Caco-2 (cell line): ENCODE results near the gene TMEM101. TPM values are rescaled to one million over a fixed set of nuclear protein-coding genes. Genes with fewer than 3 reads are reported as not detected.

Source experiments
- BruUV-seq: library from RNA; stranded (reverse); fragments of 400-500 nt; replicated peaks from 2 replicates; lab custom pipeline; 2021; lab: Mats Ljungman, UMichigan
- CTCF ChIA-PET: fragments of 300-600 bp; sonication (Branson Sonifier 250); formaldehyde crosslinking; loops from one replicate; lab custom pipeline; 2022; ENCODE audit warnings: antibody characterized with exemption; lab: Charles Lee
- POLR2A ChIA-PET: fragments of 300-600 bp; sonication (Branson Sonifier 250); formaldehyde crosslinking; loops from one replicate; lab custom pipeline; 2022; ENCODE audit warnings: antibody characterized with exemption; lab: Charles Lee
- DNase-seq, 2 experiments: peaks; one replicate each; pipeline versions ENCODE4 v3.0.0 to v3.0.0-alpha.2; 2020 to 2022
- H3K27me3 ChIP-seq: replicated peaks from 2 replicates; pipeline ENCODE4 v1.6.0; 2011; ENCODE audit warnings: low read length; ENCODE audit not compliant: control insufficient read depth, insufficient read depth
- H3K36me3 ChIP-seq: 2 replicates; pipeline ENCODE4 v1.5.1; 2011; ENCODE audit warnings: low read length; ENCODE audit not compliant: control insufficient read depth, insufficient read depth
- H3K4me1 ChIP-seq: fragments of 250-450 bp; sonication (Bioruptor Pico); 2 replicates; pipeline ENCODE4 v1.5.1; 2020; ENCODE audit warnings: mild to moderate bottlenecking
- H3K4me3 ChIP-seq: 2 replicates; pipeline ENCODE4 v1.5.1; 2011; ENCODE audit warnings: low read depth, mild to moderate bottlenecking, control low read depth, low read length
- H3K9me3 ChIP-seq: fragments of 250-450 bp; sonication (Bioruptor Pico); 2 replicates; pipeline ENCODE4 v1.5.1; 2020; ENCODE audit warnings: mild to moderate bottlenecking, moderate library complexity
- H3K27ac Mint-ChIP-seq: one replicate; pipeline ENCODE4 v1.8.0; 2022; ENCODE audit warnings: mixed read lengths; ENCODE audit not compliant: unreplicated experiment
- H3K27me3 Mint-ChIP-seq: one replicate; pipeline ENCODE4 v1.8.0; 2022; ENCODE audit warnings: mixed read lengths; ENCODE audit not compliant: insufficient read depth, unreplicated experiment
- H3K36me3 Mint-ChIP-seq: one replicate; pipeline ENCODE4 v1.8.0; 2022; ENCODE audit warnings: mild to moderate bottlenecking, mixed read lengths; ENCODE audit not compliant: insufficient read depth, unreplicated experiment
- H3K4me1 Mint-ChIP-seq: one replicate; pipeline ENCODE4 v1.8.0; 2022; ENCODE audit warnings: low read depth, mixed read lengths; ENCODE audit not compliant: unreplicated experiment
- H3K4me3 Mint-ChIP-seq: one replicate; pipeline ENCODE4 v1.8.0; 2022; ENCODE audit warnings: mild to moderate bottlenecking, moderate library complexity, mixed read lengths; ENCODE audit not compliant: unreplicated experiment
- H3K9me3 Mint-ChIP-seq: one replicate; pipeline ENCODE4 v1.8.0; 2022; ENCODE audit warnings: mixed read lengths; ENCODE audit not compliant: unreplicated experiment
- CTCF ChIP-seq, 2 experiments: fragments of 200-600 bp in 1 of 2; IDR thresholded peaks; 1 replicate in 1 of 2; 2 replicates in 1 of 2; pipeline versions ENCODE4 v1.5.1 to v1.8.0; 2011 to 2022; ENCODE audit warnings: antibody characterized with exemption in 1 of 2, control low read depth in 1 of 2, inconsistent platforms in 1 of 2, low read depth in 1 of 2, low read length in 1 of 2, mild to moderate bottlenecking in 1 of 2, moderate library complexity in 1 of 2; ENCODE audit not compliant: insufficient read depth in 1 of 2, severe bottlenecking in 1 of 2, unreplicated experiment in 1 of 2
- intact Hi-C: fragments of 100-400 bp; cut with micrococcal nuclease; formaldehyde crosslinking; loops from one replicate; pipeline ENCODE4 v1.10.0; 2022; ENCODE audit not compliant: unreplicated experiment
- total RNA-seq: library from RNA; stranded (reverse); gene quantifications from 2 replicates; pipeline ENCODE4 v1.2.3, GENCODE V29; 2022

TMEM101 gene
- total RNA-seq, 1 experiment from 2014 or later = 41.7 TPM

- H3K36me3 Mint-ChIP-seq = no peaks in the 10 kb centered on the region
- H3K9me3 Mint-ChIP-seq = no peaks in the 10 kb centered on the region
- Histone ChIP-seq H3K4me3 (no peak overlapping the region), H3K27me3 (peaks cover 4% of the 10 kb centered on the region), H3K9me3 (no peaks in the 10 kb centered on the region), H3K36me3 (no peaks in the 10 kb centered on the region), H3K4me1 (peaks cover under 1% of the 10 kb centered on the region; the same call in 1 of the 2 replicates)
- no peak overlapping the region for H3K27ac Mint-ChIP-seq
- CTCF ChIA-PET = no interaction called here
- no TSS peak for BruUV-seq
- intact Hi-C loops = no loop called here
- POLR2A ChIA-PET = no interaction called here
- H3K27me3 Mint-ChIP-seq = peaks cover 36% of the 10 kb centered on the region
- no peak overlapping the region for H3K4me3 Mint-ChIP-seq
- DNase-seq = no peak
- no peaks in the 10 kb centered on the region for H3K4me1 Mint-ChIP-seq
- TF ChIP-seq CTCF (IDR thresholded peaks at IDR 0.05; ENCODE audit: insufficient read depth in 1 of 2, low read depth in 1 of 2, low read length in 1 of 2, severe bottlenecking in 1 of 2, unreplicated experiment in 1 of 2) = no peak
Observed at GRCh38 chr17:43978078-43978477, 36.7 kb downstream of the TMEM101 start.

- H3K9me3 Mint-ChIP-seq = no peaks in the 10 kb centered on the region
- H3K27me3 Mint-ChIP-seq = peaks cover 32% of the 10 kb centered on the region
- intact Hi-C loops = no loop called here
- DNase-seq = no peak
- H3K27ac Mint-ChIP-seq = no peak overlapping the region
- CTCF ChIA-PET = no interaction called here
- no peaks in the 10 kb centered on the region for H3K36me3 Mint-ChIP-seq
- no peak for TF ChIP-seq CTCF (IDR thresholded peaks at IDR 0.05; ENCODE audit: insufficient read depth in 1 of 2, low read depth in 1 of 2, low read length in 1 of 2, severe bottlenecking in 1 of 2, unreplicated experiment in 1 of 2)
- H3K4me1 Mint-ChIP-seq = no peaks in the 10 kb centered on the region
- POLR2A ChIA-PET = no interaction called here
- no peaks in the 10 kb centered on the region for H3K4me1 ChIP-seq
- BruUV-seq = no TSS peak
- H3K4me3 ChIP-seq = no peak overlapping the region
- H3K4me3 Mint-ChIP-seq = no peak overlapping the region
- H3K27me3 ChIP-seq = peaks cover 2% of the 10 kb centered on the region
- no peaks in the 10 kb centered on the region for H3K36me3 ChIP-seq
- H3K9me3 ChIP-seq = no peaks in the 10 kb centered on the region
Observed at GRCh38 chr17:43976963-43977837, 37.6 kb downstream of the TMEM101 start.

- CTCF ChIA-PET = no interaction called here
- Mint-ChIP-seq H3K36me3 (no peaks in the 10 kb centered on the region), H3K4me1 (no peaks in the 10 kb centered on the region), H3K27me3 (peaks cover 23% of the 10 kb centered on the region), H3K9me3 (no peaks in the 10 kb centered on the region), H3K4me3 (no peak overlapping the region), H3K27ac (no peak overlapping the region)
- Histone ChIP-seq H3K36me3 (no peaks in the 10 kb centered on the region), H3K9me3 (no peaks in the 10 kb centered on the region), H3K4me1 (no peaks in the 10 kb centered on the region), H3K27me3 (peaks cover 2% of the 10 kb centered on the region), H3K4me3 (no peak overlapping the region)
- no peak for TF ChIP-seq CTCF (IDR thresholded peaks at IDR 0.05; ENCODE audit: insufficient read depth in 1 of 2, low read depth in 1 of 2, low read length in 1 of 2, severe bottlenecking in 1 of 2, unreplicated experiment in 1 of 2)
- POLR2A ChIA-PET = no interaction called here
- BruUV-seq = no TSS peak
- intact Hi-C loops = no loop called here
- DNase-seq = no peak
Observed at GRCh38 chr17:43975898-43976297, 38.9 kb downstream of the TMEM101 start.
